ENCODE measurements around the gene C9orf43.

DNA sequence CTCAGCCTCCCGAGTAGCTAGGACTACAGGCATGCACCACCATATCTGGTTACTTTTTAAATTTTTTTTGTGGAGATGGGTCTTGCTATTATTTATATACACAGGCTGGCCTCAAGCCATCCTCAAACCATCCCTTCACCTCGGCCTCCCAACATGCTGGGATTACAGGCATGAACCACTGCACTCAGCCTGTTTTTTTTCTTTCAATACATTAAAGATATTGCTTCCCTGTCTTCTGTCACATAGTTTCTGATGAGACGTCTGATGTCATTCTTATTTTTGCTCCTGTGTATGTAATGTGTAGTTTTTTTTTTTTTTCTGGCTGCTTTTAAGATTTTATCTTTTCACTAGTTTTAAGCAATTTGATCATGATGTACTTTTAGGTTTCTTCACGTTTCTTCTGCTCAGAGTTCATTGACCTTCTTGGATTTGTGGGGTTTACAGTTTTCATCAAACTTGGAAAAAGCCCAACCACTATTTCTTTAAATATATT lies 41.6 kb downstream of the C9orf43 start:
- TF ChIP-seq, protein P1, sequence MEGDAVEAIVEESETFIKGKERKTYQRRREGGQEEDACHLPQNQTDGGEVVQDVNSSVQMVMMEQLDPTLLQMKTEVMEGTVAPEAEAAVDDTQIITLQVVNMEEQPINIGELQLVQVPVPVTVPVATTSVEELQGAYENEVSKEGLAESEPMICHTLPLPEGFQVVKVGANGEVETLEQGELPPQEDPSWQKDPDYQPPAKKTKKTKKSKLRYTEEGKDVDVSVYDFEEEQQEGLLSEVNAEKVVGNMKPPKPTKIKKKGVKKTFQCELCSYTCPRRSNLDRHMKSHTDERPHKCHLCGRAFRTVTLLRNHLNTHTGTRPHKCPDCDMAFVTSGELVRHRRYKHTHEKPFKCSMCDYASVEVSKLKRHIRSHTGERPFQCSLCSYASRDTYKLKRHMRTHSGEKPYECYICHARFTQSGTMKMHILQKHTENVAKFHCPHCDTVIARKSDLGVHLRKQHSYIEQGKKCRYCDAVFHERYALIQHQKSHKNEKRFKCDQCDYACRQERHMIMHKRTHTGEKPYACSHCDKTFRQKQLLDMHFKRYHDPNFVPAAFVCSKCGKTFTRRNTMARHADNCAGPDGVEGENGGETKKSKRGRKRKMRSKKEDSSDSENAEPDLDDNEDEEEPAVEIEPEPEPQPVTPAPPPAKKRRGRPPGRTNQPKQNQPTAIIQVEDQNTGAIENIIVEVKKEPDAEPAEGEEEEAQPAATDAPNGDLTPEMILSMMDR (IDR thresholded peaks at IDR 0.05): no peak
- TF ChIP-seq POLR2A (IDR thresholded peaks at IDR 0.05): no peak
